OCI-LY3 (cell line): ENCODE data around the gene RBM33.

Source experiments
- EZH2phosphoT487 ChIP-seq: fragments of 200-600 bp; shearing (Covaris generic); IDR thresholded peaks from 2 replicates; pipeline ENCODE4 v1.6.1; 2018; ENCODE audit warnings: antibody characterized with exemption, mixed run types, low read depth
- TF ChIP-seq, protein P1 (sequence below): fragments of 200-600, 300-600 bp; sonication (generic); IDR thresholded peaks from 2 replicates; pipeline ENCODE4 v1.5.1; 2014; ENCODE audit warnings: antibody characterized with exemption, low read length, low read depth

DNA sequence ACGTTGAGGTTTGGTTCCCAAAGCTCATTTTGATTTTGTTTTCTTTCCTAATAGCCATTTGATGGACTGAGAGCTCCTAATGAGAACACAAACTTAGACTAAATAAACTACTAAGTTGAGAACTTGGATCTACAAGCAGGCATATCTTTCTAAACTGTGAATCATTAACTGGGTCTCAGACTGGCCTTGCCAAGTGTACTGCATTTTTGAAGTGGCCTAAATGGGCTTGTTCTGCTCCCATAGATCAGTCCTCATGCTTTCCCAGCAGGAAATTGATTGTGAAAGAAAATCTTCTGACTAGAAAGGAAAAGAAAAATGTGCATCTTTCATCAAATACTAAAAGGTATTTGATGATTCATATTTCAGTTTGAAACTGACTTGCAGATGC, 46.7 kb upstream of the RBM33 start:
- TF ChIP-seq, protein P1, sequence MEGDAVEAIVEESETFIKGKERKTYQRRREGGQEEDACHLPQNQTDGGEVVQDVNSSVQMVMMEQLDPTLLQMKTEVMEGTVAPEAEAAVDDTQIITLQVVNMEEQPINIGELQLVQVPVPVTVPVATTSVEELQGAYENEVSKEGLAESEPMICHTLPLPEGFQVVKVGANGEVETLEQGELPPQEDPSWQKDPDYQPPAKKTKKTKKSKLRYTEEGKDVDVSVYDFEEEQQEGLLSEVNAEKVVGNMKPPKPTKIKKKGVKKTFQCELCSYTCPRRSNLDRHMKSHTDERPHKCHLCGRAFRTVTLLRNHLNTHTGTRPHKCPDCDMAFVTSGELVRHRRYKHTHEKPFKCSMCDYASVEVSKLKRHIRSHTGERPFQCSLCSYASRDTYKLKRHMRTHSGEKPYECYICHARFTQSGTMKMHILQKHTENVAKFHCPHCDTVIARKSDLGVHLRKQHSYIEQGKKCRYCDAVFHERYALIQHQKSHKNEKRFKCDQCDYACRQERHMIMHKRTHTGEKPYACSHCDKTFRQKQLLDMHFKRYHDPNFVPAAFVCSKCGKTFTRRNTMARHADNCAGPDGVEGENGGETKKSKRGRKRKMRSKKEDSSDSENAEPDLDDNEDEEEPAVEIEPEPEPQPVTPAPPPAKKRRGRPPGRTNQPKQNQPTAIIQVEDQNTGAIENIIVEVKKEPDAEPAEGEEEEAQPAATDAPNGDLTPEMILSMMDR, result no peak
- TF ChIP-seq EZH2phosphoT487, result no peak
